ENCODE results near the gene OR7D2. TPM values are rescaled to one million over a fixed set of nuclear protein-coding genes. Genes with fewer than 3 reads are reported as not detected.
"Not testable (repeated sequence)": the region's sequence is repeated elsewhere in the genome, so short reads cannot be mapped to it uniquely, and the experiment has no call there.

OR7D2 gene
- total RNA-seq, 4 donors from 2014 or later: not detected

DNA sequence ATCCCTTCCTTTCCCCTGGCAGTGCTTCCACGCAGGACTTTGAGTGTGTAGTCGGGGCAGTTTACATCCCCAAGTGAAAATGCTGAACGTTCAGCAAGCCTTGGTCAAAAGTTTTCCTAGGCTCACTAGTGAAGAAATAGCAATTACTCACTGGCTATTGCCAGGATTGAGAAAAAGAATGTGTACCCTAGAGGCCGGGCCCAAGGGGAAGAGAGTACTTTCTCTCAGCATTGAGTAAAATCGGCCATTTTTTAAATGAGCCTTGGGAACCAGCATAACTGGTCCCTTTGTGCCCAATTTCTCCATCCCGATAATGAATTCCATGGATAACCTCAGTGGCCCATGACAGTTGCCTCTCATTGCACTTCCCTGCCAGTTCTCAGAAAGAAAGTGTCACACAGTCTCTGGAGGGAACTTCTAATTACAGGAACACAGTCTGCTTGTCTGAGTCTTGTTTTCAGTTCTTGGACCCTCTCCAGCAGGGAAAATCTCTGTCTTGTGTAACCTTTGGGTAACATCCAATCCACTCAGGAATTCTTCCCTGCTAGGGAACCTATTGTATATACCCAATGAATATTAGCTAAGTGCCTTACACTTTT is 7.3 kb upstream of the OR7D2 start:
- no peak overlapping the region for H3K4me3 ChIP-seq (ENCODE audit: low read depth, poor library complexity, severe bottlenecking)
- DNase-seq (ENCODE audit: low spot score in 2 of 2): peak in 1 of 2 donors; percentile 37
- TF ChIP-seq, protein P1, sequence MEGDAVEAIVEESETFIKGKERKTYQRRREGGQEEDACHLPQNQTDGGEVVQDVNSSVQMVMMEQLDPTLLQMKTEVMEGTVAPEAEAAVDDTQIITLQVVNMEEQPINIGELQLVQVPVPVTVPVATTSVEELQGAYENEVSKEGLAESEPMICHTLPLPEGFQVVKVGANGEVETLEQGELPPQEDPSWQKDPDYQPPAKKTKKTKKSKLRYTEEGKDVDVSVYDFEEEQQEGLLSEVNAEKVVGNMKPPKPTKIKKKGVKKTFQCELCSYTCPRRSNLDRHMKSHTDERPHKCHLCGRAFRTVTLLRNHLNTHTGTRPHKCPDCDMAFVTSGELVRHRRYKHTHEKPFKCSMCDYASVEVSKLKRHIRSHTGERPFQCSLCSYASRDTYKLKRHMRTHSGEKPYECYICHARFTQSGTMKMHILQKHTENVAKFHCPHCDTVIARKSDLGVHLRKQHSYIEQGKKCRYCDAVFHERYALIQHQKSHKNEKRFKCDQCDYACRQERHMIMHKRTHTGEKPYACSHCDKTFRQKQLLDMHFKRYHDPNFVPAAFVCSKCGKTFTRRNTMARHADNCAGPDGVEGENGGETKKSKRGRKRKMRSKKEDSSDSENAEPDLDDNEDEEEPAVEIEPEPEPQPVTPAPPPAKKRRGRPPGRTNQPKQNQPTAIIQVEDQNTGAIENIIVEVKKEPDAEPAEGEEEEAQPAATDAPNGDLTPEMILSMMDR (IDR thresholded peaks at IDR 0.05): no peak
- no peak for TF ChIP-seq POLR2A (IDR thresholded peaks at IDR 0.05)
- 65 to 77% methylated on average over 6 of the region's 6 CpGs for WGBS, 2 donors
- intact Hi-C loops (cut with DNase I; ENCODE audit: low total_unique reads): no loop called here

DNA sequence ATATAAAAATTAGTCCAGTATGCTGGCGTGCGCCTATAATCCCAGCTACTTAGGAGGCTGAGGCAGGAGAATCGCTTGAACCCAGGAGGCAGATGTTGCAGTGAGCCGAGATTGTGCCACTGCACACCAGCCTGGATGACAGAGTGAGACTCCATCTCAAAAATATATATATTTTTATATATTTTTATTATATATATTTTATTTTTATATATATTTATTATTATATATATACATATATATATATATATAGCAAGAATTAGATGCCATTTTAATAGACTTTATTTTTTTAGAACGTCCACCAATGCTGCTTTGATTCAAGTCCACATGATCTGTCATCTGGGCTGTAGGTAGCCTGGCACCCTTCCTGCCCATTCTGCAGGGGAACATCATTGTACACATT is 3.5 kb upstream of the OR7D2 start:
- 92 to 96% methylated on average over 5 of the region's 5 CpGs for WGBS, 2 donors
- H3K4me3 ChIP-seq (ENCODE audit: low read depth, poor library complexity, severe bottlenecking): no peak overlapping the region
- intact Hi-C loops (cut with DNase I; ENCODE audit: low total_unique reads): no loop called here
- no peak for TF ChIP-seq POLR2A (IDR thresholded peaks at IDR 0.05)
- TF ChIP-seq, protein P1 (IDR thresholded peaks at IDR 0.05): no peak
- DNase-seq (ENCODE audit: low spot score in 2 of 2): no peak

DNA sequence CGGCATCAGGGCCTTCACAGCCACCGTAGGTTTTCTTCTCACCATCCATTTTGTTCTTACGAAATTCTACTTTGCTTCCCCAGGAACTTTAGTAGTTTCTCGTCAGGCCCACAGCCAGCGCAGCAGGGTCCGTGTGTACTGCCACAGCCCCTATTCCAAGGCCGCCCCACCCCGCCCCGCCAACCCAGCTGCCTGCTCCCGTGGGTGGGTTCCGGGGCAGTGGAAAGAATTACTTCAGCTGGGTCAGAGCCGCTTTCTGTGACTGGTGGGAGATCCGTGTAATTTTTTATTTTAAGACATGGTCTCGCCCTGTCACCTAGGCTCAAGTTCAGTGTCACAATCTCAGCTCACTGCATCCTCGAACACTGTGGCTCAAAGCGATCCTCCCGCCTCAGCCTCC is 4.2 kb downstream of the OR7D2 start:
- no peak overlapping the region for H3K4me3 ChIP-seq (ENCODE audit: low read depth, poor library complexity, severe bottlenecking)
- DNase-seq (ENCODE audit: low spot score in 2 of 2): no peak
- intact Hi-C loops (cut with DNase I; ENCODE audit: low total_unique reads): no loop called here
- TF ChIP-seq POLR2A (IDR thresholded peaks at IDR 0.05): no peak
- TF ChIP-seq, protein P1 (IDR thresholded peaks at IDR 0.05): no peak
- WGBS, 2 donors: 92 to 93% methylated on average over 17 of the region's 17 CpGs

DNA sequence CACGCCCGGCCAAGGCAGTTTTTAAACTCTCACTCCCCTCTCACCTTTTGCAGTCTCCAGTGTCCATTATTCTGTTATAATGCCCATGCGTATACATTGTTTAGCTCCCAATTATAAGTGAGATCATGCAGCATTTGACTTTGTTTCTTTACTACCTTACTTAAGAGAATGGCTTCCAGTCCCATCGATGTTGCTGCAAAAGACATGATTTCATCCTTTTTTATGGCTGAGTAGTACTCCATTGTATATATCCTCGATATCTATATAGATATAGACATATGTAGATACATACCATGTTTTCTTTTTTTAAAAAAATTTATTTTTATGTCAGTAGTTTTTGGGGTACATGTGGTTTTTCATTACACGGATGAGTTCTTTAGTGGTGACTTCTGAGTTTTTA is 8.4 kb downstream of the OR7D2 start:
- 77 to 85% methylated on average over 6 of the region's 6 CpGs for WGBS, 2 donors
- TF ChIP-seq, protein P1 (IDR thresholded peaks at IDR 0.05): no peak
- no peak for TF ChIP-seq POLR2A (IDR thresholded peaks at IDR 0.05)
- intact Hi-C loops (cut with DNase I; ENCODE audit: low total_unique reads): no loop called here
- no peak overlapping the region for H3K4me3 ChIP-seq (ENCODE audit: low read depth, poor library complexity, severe bottlenecking)
- no peak for DNase-seq (ENCODE audit: low spot score in 2 of 2)

DNA sequence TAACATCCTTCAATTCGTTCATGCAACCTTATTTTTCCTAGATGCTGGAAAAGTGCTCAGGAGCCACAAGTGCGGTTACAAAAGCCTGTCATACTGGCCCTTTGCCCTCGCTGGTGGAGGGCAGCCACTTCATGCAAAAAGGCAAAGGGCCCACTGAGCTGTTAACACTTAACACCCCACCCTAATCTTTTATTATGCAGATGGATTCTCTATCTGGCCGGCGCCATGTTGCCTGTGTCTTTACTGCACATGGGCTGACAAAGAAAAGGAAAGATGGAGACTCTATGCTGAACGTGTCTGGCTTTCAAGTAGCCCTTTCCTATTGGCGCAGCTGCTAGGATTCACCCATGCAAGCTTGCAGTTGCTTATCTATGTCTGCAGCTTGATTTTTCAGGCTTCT is 10.8 kb downstream of the OR7D2 start:
- intact Hi-C loops (cut with DNase I; ENCODE audit: low total_unique reads): no loop called here
- DNase-seq (ENCODE audit: low spot score in 2 of 2): no peak
- 66 to 79% methylated on average over 7 of the region's 7 CpGs for WGBS, 2 donors
- no peak for TF ChIP-seq POLR2A (IDR thresholded peaks at IDR 0.05)
- TF ChIP-seq, protein P1 (IDR thresholded peaks at IDR 0.05): no peak
- H3K4me3 ChIP-seq (ENCODE audit: low read depth, poor library complexity, severe bottlenecking): no peak overlapping the region

DNA sequence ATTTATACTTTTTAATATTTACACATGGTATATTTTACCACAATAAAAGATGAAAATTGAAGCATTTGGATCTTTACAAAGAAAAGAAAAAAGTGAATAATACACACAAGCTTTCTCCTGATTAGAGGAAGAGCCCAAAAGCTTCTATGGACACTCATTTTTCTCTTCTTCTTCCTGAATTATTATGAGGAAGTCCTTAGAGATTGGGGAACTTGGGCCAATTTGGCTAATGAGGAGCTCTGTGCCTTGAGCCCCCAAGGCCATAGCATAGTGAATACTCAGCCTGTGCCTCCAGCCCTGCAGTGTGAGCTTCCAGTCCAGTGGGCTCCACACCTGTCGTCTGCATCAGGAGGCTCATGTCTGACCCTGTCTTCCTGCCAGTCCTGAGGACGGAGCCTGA is 19.3 kb downstream of the OR7D2 start:
- DNase-seq (ENCODE audit: low spot score in 2 of 2); intact Hi-C loops (cut with DNase I; ENCODE audit: low total_unique reads); H3K4me3 ChIP-seq (ENCODE audit: low read depth, poor library complexity, severe bottlenecking): not testable (repeated sequence)
- 65 to 69% methylated on average over 2 of the region's 2 CpGs for WGBS, 2 donors

Measured in lower leg skin (tissue), 4 donors.